Left ventricle myocardium superior (tissue), 1 donor: ENCODE measurements around the gene GJB6. TPM values are rescaled to one million over a fixed set of nuclear protein-coding genes. Genes with fewer than 3 reads are reported as not detected.

Experiments
- ATAC-seq: fragments of 200-7000 bp; cut with Tn5 transposase; one replicate; pipeline ENCODE4 v1.9.1; 2020; ENCODE audit warnings: mild to moderate bottlenecking, moderate library complexity
- DNase-seq: peaks from one replicate; pipeline ENCODE4 v3.0.0-alpha.2; 2020
- intact Hi-C: fragments of 100-400 bp; cut with micrococcal nuclease; formaldehyde crosslinking; loops from one replicate; pipeline ENCODE4 v1.11.0; 2022
- total RNA-seq: library from RNA; stranded (reverse); fragmentation: NEBNext Ultra II Directional; extraction: Animal tissue kit (Norgen Biotek cat#: 25700); gene quantifications from one replicate; pipeline ENCODE4 v1.2.1, GENCODE V29; 2021
- donor health status: DM: no; HTN: yes; CAD: no; lungs with severe emphysema.

Gene GJB6
- total RNA-seq, 1 donor from 2014 or later = not detected

- intact Hi-C loops = loop anchor here (10.0 kb wide), 1 partner anchor 293 kb away; no protein-coding TSS in a partner anchor
- ATAC-seq (no peak), DNase-seq (peak; percentile 32)
Measured at GRCh38 chr13:20191311-20192157, 40.6 kb downstream of the GJB6 start.

GRCh38 chr13:20190481-20191310 is 41.4 kb downstream of the GJB6 start:
- no peak for DNase-seq
- no peak for ATAC-seq
- intact Hi-C loops = loop anchor here (10.0 kb wide), 1 partner anchor 294 kb away; no protein-coding TSS in a partner anchor

- DNase-seq (no peak), ATAC-seq (no peak)
- intact Hi-C loops = loop anchor here (10.0 kb wide), 1 partner anchor 295 kb away; no protein-coding TSS in a partner anchor
Measured at GRCh38 chr13:20190076-20190475, 42.0 kb downstream of the GJB6 start.

- intact Hi-C loops = loop anchor here (10.0 kb wide), 1 partner anchor 736 kb away; no protein-coding TSS in a partner anchor
- peak; percentile 29 for DNase-seq
- ATAC-seq = no peak
Measured at GRCh38 chr13:20188667-20189553, 43.2 kb downstream of the GJB6 start.

GRCh38 chr13:20186771-20187170 is 45.3 kb downstream of the GJB6 start:
- intact Hi-C loops = loop anchor here (10.0 kb wide), 1 partner anchor 738 kb away; no protein-coding TSS in a partner anchor
- DNase-seq = no peak

GRCh38 chr13:20185366-20186056 is 46.6 kb downstream of the GJB6 start:
- no peak for DNase-seq
- intact Hi-C loops = loop anchor here (10.0 kb wide), 1 partner anchor 739 kb away; no protein-coding TSS in a partner anchor
- no peak for ATAC-seq

More at GRCh38 chr13:20186771-20187170, 45.3 kb downstream of the GJB6 start:
- no peak for ATAC-seq

- intact Hi-C loops = loop anchor here (10.0 kb wide), 1 partner anchor 742 kb away; no protein-coding TSS in a partner anchor
- ATAC-seq = peak; percentile 86
- no peak for DNase-seq
Measured at GRCh38 chr13:20182231-20182846, 49.8 kb downstream of the GJB6 start.

GRCh38 chr13:20181188-20181587 is 50.9 kb downstream of the GJB6 start:
- no peak for DNase-seq
- intact Hi-C loops = loop anchor here (10.0 kb wide), 1 partner anchor 744 kb away; no protein-coding TSS in a partner anchor
- peak; percentile 62 for ATAC-seq

- intact Hi-C loops = no loop called here
- no peak for DNase-seq
- no peak for ATAC-seq
Measured at GRCh38 chr13:20178156-20178555, 54.0 kb downstream of the GJB6 start.

GRCh38 chr13:20177049-20177831 is 54.9 kb downstream of the GJB6 start:
- intact Hi-C loops = no loop called here
- ATAC-seq (peak; percentile 11), DNase-seq (no peak)

- intact Hi-C loops = no loop called here
- DNase-seq (no peak), ATAC-seq (no peak)
Measured at GRCh38 chr13:20175907-20176652, 56.0 kb downstream of the GJB6 start.

- DNase-seq (no peak), ATAC-seq (no peak)
- intact Hi-C loops = no loop called here
Measured at GRCh38 chr13:20175406-20175794, 56.7 kb downstream of the GJB6 start.

GRCh38 chr13:20174656-20175405 is 57.3 kb downstream of the GJB6 start:
- DNase-seq = peak; percentile 62
- peak; percentile 72 for ATAC-seq
- intact Hi-C loops = no loop called here

- no peak for ATAC-seq
- intact Hi-C loops = no loop called here
- DNase-seq = no peak
Measured at GRCh38 chr13:20173116-20173746, 58.9 kb downstream of the GJB6 start.
